ENCODE measurements around the gene NR3C1.

NR3C1 gene

GRCh38 chr5:143403593-143404415, at the start of gene NR3C1:
Gene NR3C1 (minus strand): TSS chr5:143403686. CDS start chr5:143400839, 2,847 bp downstream.
- DNase-seq (ENCODE audit: low spot score): peak; percentile 89

GRCh38 chr5:143449772-143450171, 46.3 kb upstream of the NR3C1 start:
- DNase-seq (ENCODE audit: low spot score): no peak

GRCh38 chr5:143448518-143448917, 45.0 kb upstream of the NR3C1 start:
- DNase-seq (ENCODE audit: low spot score): no peak

DNA sequence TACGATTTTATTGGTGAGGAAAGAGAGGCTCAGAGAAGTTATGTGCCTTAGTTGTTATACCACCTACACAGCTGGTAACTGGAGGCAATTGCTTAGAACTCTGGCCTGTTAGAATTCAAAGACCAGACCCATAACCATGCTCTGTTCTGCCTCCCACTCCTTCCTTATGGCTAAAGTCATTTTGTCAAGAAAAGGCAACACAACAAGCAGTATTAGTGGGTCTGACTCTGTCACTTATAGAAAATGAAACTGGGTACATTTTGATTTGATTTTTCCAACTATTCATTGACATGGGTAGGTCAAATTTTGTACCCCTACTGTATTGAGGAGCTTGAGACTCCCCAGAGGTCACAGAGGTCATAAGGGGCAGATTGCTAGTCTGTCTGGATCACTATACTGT, 44.5 kb upstream of the NR3C1 start:
- no peak for DNase-seq (ENCODE audit: low spot score)

DNA sequence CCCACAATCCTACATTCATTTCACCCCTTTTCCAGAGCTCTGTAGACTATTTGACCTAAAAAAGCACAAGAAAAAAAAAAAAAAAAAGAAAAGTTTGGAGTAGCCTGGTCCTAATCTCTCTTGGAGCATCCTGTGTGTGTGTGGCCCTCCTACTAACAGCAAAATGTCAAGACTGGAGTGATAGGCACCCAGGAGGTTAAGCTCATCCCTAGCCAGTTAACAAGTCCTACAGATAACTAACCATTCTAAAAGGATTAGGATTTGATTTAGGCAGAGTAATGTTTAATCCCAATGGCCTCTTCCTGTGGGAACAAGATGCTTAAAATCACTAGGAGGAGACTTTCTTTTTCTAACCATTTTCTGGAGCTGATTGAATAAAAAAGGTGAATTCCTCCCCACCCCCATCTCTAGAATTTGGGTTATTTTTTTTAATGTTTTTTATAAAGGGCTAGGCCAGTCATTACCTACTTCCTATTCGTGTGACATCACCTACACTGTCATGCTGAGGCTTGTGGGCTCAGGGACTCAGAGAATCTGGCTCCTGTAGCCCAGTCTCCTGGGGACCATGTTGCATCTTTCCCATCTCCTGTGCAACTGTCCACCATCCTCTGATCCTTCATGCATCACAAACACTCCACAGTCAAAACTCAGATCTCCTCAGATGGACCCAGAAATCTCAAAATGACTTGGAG, 43.2 kb upstream of the NR3C1 start:
- DNase-seq (ENCODE audit: low spot score): no peak

DNA sequence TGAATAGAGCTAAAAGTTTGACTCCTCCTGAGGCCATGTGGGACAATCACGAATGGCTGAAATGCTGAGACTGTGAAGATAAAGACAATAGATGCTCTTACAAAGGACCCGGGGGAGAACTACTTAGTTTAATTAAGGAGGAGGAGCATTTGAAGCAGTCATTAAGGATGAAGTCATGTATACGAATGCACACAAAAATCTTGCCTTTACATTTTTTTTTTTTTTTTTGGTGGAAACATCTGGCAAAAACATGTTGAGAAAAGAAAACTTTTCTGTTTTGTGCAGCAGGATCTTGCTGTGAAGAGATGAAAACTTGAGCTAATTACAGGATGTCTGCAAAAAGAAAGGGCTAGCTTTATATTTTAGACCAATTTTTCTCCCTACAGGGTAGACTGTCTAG, 42.3 kb upstream of the NR3C1 start:
- DNase-seq (ENCODE audit: low spot score): no peak

- DNase-seq (ENCODE audit: low spot score): no peak
Measured at GRCh38 chr5:143443330-143443729, 39.8 kb upstream of the NR3C1 start.

- DNase-seq (ENCODE audit: low spot score): no peak
Measured at GRCh38 chr5:143442385-143442784, 38.9 kb upstream of the NR3C1 start.

DNA sequence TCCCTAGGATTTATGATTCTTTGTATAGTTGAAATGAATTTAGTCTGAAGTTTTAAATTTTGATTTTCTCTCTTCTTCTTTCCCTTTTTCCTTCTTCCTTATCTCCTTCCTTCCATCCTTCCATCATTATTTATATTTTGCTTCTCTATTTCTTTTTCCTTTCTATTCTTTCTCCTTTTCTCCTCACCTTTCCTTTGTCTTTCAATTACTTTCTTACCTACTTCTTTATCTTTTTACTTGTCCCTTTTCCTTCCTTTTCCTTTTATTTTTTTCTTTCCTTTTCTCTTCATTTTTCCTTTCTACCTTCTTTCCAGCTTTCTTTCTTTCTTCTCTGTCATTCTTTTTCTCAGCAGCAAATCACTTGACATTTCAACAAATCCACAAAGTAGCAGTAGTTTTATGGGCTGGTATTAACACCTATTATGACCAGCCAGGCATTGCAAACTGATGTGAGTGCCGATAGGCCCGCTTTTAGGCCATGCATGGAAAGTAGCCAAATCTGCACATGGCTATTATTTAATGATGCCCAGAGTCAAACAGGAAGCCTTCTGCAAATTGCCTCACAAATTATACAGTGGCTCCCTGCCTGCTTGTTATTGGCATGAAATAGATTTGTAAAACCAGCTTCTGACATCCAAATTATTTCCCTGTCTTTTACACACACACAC, 37.1 kb upstream of the NR3C1 start:
- no peak for DNase-seq (ENCODE audit: low spot score)

GRCh38 chr5:143437666-143438273, 34.3 kb upstream of the NR3C1 start:
- no peak for DNase-seq (ENCODE audit: low spot score)

DNA sequence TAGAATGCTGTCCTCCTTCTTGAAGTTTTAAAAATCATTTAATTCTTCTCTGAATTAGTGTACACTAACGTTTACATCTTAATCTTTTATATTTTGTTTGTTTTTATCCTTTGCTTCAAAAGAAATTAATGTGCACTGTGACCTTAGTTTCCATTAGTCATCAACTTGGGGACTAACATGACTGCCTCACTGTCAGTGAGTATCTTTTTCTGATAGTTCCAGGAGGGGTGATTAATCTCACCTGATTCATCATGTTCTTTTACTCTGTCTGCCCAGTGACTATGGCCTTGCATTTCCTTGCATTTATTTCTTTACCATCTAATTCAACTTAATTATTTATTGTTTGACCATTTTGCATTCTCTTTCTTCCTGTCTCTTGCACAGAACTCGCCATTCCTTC, 33.4 kb upstream of the NR3C1 start:
- DNase-seq (ENCODE audit: low spot score): no peak

GRCh38 chr5:143435210-143435657, 31.7 kb upstream of the NR3C1 start:
- peak; percentile 61 for DNase-seq (ENCODE audit: low spot score)

GRCh38 chr5:143434261-143435209, 31.0 kb upstream of the NR3C1 start:
- DNase-seq (ENCODE audit: low spot score): no peak

DNA sequence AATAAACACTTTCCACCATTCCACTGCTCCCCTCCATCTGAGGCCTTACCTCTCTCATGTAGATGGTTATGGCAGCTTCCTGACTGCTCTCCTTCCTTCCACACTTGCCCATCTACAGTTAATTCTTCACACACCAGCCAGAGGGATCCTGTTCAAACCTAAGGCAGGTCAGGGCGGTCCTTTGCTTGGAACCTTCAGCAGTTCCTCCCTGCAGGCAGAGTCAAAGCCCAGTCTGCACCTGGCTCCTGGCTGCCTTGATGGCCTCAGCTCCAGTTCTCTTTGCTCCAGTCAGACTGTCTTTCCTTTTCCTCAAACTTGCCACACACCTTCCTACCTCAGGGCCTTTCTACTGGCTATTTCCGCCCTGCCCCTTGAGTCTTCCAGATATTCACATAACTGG, 30.2 kb upstream of the NR3C1 start:
- DNase-seq (ENCODE audit: low spot score): no peak

DNA sequence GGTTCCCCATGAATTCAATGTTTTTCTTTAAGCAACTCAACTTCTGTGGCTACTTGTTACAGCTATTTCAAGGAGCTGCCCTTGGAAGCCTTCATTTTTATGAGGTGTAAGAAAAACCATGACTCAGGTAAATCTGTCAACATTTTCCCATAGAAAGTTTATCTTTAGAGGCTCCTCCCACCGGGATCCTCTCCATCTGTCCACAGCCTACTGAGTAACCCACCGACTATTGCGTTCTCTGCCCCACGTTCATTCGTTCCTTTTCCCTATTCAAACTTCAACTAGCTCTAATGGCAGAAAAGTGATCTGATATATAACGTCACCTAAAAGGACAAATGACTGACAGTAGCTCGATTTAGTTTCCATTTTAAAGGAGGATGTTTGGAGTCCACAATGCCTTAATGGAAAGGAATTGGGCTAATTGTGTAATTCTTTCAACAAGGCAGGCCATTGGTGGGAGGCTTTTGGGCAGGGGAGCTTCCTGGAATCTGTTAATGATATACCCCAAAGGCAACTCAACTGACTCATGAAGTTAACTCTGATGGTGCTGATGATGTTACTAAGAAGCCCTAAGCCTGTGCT, 29.3 kb upstream of the NR3C1 start:
- no peak for DNase-seq (ENCODE audit: low spot score)

DNA sequence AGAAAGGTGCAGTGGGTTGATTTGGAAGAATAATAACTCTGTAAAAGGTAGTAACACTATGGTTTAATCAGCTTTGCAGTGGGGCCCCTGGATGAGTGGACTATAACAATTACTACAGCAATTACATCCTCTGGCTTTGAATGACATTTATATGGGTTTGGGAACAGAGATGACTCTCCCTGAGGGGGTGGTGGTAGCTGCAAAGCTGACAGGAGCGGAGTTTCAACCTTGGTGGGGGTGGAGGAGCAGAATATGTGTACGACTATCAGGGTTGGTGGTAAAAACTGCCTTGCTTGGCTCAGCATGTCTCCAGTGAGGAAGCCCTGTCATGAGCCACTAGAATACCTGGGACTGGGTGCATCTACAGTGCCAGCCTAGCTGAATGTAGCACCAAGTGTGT, 28.3 kb upstream of the NR3C1 start:
- no peak for DNase-seq (ENCODE audit: low spot score)

DNA sequence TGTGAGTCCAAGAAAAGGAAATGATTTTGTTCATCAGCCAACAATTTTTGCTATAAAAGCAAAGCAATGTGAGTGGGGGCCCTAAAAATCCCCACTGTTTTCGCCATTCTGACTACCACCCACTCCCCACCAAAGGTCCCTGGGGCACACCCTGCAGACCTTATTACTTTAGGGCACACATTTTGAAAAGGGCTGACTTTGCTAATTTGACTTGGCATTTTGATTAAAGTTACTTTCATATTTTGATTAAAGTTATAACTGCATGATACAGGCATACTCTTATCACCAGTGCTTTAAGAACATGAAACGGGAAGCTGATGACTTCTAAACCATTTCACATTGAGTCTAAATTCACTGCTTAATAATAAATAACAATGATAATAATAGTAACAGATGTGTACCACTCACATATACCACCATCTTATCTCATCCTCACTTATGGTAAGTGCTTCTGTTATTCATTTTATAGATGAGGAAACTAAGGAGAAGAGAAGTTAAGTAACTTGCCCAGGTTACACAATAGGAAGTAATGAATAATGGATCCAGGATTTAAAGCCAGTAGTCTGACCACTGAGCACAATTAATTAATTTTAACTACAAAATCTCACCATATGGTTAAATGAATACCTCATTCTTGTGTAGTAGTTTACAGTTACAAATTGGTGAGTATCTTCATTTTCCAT, 25.4 kb upstream of the NR3C1 start:
- DNase-seq (ENCODE audit: low spot score): no peak

GRCh38 chr5:143428155-143428554, 24.7 kb upstream of the NR3C1 start:
- DNase-seq (ENCODE audit: low spot score): peak; percentile 16

- no peak for DNase-seq (ENCODE audit: low spot score)
Measured at GRCh38 chr5:143427122-143427735, 23.7 kb upstream of the NR3C1 start.

DNA sequence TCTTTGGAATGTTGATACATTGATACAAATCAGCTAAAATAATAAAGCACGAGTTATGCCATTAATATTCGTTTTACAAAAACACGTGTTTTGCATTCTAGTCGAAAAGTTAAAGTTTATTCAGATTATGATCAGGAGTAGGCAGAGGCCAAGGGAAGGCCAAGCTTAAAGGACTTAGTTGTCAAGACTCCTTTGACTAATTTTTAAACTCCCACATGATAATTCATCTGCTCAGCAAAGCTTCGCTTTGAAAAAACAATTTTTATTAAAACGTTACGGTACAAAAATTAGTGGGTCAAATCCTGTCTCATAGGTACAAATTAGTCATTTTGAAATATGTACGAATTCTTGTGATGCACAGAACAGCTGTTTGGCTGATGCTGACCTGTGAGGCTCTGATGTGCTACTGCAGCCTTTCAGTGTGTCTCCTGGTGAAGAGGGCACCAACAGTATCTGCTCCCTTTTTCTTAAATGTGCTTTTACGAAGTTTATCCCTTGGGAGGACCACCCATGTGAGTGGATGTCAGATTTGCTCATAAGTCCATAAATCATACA, 23.0 kb upstream of the NR3C1 start:
- DNase-seq (ENCODE audit: low spot score): no peak
